GM18507 (cell line): ENCODE results near the gene CPED1.
"Not testable (repeated sequence)": the region's sequence is repeated elsewhere in the genome, so short reads cannot be mapped to it uniquely, and the experiment has no call there.

Source experiments
- DNase-seq: peaks from one replicate; pipeline ENCODE4 v3.0.0; 2011; ENCODE audit warnings: low read depth; ENCODE audit not compliant: insufficient read length; ENCODE audit errors: extremely low spot score
- FAIRE-seq: peaks from 2 replicates; lab custom pipeline; 2011; peaks lifted over from hg19 to GRCh38; lab: Jason Lieb, UNC

CPED1 gene

DNA sequence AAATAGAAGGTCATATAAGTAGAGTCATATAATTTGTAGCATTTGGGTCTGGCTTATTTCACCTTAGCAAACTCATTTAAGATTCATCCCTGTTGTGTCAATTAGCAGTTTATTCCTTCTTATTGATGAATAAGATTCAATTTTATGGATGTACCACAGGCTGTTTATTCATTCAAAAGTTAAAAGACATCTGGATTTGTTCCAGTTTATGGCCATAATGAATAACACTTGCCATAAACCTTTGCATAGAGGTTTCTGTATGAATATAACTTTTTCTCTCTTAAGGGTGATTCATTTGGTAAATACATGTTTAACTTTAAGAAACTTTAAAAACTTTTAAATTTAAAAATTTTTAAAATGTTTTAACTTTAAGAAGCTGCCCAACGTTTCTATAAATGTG, 66.4 kb downstream of the CPED1 start:
- no peak for DNase-seq
- FAIRE-seq, result no peak

DNA sequence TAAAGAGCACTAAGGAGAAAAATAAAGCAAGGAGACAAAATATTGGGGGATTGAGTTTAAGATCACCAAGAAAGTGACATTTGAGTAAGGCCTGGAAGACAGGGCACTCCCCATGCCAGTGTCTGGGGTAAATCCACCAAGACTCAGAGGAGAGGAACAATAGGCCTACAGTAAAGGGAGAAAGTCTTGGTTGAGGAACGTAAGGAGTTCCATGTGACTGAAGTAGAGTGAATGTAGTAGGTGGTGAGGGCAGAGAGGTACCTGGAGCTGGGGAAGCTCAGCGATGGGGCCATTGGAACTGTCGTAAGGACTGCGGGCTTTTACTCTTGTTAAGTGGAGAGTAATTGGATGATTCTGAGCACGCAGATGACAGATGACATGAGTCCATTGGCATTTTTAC, 69.4 kb downstream of the CPED1 start:
- no peak for FAIRE-seq
- DNase-seq, result no peak

DNA sequence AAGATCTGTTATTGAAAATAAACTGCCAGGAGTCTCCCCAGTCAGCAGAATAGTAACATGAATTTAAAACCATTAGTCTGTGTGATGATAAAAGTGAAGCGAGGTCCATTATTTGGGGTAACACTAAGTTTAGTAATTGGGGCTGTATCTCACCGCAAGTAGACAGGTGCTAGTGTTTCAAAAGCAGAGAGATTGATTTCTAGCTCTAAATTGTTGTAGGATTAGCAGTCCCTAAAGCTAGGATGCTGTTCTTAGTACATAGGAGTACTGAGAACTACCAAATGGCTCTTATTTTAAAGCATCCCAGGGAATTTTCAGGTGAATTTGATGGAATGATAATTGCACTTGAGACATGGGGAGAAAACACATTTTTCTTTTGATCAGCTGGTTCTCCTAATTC, 70.5 kb downstream of the CPED1 start:
- DNase-seq (no peak), FAIRE-seq (no peak)

DNA sequence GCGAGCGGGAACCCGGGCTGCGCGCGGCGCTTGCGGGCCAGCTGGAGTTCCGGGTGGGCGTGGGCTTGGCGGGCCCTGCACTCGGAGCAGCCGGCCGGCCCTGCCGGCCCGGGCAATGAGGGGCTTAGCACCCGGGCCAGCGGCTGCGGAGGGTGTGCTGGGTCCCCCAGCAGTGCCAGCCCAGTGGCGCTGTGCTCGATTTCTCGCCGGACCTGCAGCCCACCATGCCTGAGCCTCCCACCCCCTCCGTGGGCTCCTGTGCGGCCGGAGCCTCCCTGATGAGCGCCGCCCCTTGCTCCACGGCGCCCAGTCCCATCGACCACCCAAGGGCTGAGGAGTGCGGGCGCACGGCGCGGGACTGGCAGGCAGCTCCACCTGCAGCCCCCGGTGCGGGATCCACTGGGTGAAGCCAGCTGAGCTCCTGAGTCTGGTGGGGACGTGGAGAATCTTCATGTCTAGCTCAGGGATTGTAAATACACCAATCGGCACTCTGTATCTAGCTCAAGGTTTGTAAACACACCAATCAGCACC, 71.5 kb downstream of the CPED1 start:
- not testable (repeated sequence) for FAIRE-seq

DNA sequence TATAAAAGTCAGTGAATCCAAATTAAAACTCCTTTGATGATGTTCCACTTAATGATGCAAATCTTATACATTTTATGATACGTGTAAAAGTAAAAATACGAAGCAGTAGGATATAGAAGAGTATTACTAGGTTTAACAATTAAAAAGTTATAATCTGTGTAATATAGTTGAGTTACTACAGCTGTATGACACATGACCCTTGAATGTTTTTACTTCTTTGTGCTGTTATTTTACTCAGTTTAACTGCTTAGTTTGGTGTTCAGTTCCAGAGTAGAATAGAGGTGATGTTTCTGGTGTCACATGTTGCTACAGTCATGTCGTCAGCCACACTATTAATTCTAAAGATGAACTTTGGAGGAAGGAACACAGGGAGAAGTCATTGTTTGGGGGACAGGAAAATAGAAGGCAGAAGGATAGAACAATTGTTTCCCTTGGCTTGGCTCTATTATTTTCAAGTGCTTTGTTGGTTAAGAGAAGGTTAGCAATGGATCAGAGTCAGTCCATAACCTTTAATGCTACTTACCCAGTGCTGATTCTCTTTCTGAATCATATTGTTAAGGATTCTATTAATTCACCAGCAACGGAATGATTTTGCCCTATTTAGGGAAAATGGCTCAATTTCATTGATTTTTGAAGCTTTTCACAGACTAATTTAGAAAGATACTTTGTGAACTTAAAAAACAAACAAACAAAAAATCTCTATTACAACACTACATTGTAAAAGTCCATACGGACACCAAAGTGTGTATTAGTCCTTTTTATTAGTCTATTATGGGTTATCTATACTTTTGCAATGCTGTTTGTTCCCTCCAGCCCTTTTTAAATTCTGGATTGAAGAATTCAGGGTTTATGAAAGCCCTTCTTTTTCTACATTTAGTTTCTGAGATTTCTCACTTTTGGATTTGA, 73.4 kb downstream of the CPED1 start:
- DNase-seq (no peak), FAIRE-seq (no peak)

More for the DNA sequence above, 71.5 kb downstream of the CPED1 start:
- DNase-seq, result not testable (repeated sequence)

DNA sequence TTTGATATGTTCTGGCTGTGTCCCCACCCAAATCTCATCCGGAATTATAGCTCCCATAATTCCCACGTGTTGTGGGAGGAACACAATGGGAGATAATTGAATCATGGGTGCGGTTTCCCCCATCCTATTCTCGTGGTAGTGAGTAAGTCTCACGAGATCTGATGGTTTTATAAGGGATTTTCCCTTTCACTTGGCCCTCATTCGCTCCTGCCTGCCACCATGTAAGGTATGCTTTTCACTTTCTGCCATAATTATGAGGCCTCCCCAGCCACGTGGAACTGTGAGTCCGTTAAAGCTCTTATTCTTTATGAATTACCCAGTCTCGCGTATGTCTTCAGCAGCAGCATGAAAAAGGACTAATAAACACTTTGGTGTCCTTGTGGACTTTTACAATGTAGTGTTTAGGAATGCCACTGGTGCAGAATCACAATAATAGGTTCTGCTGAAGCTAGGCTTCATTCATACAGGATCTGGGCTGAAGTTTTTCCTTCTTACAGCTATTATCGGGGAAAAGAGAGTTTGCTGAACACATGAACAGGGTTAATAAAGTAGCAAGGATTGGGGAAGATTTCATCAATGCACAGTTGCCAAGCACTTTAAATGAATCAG, 74.3 kb downstream of the CPED1 start:
- DNase-seq, result no peak
- no peak for FAIRE-seq

DNA sequence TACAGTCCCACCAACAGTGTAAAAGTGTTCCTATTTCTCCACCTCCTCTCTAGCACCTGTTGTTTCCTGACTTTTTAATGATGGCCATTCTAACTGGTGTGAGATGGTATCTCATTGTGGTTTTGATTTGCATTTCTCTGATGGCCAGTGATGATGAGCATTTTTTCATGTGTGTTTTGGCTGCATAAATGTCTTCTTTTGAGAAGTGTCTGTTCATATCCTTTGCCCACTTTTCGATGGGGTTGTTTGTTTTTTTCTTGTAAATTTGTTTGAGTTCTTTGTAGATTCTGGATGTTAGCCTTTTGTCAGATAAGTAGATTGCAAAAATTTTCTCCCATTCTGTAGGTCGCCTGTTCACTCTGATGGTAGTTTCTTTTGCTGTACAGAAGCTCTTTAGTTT, 79.2 kb downstream of the CPED1 start:
- DNase-seq, FAIRE-seq: not testable (repeated sequence)

DNA sequence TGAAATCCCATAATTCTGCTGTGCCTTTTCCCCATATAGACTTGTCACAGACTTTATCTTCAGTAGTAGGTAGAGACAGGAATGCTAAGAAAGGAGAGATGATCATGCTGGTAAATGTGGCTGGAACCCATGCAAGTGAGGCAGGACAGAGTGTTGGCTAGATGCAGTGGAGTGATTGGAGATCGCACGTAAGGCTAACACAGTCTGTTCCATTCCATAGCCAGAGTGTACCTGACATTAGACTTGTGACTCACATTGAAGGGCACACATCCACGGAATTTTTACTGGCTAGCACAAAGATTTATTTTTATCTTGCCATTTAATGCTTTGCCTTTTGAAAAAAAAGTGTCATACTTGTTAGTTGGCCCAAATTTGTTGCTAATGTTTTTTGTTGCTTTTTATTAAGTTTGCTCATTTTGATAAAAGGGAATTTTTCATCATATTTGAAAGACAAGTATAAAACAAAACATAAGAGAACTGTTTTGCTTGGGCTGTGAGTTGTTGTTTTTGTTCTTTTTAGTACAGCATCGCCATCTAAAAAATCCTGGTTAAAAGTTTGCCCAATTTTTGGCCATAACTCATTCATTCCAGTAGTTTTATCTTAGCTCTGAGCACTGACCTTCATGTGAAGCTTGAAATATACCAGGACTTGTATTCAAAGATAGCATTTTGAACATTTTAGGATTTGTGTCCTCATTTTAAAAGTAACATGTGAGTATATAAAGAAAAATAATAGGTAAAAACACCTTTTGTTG, 81.0 kb downstream of the CPED1 start:
- DNase-seq (no peak), FAIRE-seq (no peak)

DNA sequence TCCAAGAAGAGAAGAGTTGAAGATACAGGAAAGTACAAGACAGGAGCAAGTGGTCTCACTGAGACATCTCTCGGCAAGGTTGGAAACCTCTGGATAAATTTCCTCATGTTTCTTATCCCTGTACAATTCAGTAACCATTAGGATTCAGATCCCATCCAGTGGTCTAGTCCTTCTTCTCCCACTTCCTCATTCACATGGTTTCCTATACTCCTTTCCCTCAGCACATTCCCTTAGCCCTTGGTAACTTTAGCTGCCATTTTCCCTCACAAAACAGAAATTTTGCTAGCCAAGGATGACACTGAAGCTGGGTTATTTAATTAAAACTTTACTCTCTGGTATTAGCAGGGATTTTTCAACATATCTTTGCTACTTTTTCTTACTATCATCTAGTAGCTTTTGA, 82.6 kb downstream of the CPED1 start:
- FAIRE-seq, result no peak
- no peak for DNase-seq

DNA sequence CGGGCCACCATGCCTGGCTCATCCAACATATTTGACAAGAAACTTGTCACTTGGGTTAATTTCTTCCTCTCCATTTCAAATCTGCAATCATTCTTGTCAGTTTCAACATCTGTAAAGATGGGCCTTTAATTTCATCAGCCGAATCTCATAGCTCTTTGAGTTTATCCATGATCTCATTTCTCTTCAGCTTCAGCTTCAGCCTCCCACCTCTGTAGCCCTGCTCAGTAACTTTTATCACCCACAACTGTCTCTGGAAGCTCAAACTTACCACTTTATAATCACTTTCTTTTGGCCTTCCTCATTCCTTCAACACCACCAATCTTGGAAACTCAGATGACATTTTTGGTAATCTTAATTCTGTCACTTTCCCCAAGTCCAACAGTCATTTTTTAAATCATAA, 83.2 kb downstream of the CPED1 start:
- FAIRE-seq, result no peak

DNA sequence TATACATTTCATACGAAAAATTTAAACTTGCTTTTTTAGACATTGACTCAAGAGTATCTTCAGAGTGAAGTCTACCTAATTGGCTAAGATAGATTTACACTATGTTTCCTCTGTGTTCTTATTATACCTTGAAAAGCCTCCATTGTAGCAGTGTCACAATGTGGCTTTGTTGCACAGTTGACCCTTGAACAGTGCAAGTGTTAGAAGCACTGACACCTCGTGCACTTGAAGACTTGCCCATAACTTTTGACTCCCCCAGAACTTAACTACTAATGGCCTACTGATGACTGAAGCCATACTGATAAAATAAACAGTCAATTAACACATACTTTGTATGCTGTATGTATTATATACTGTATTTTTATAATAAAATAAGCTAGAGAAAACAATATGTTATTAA, 84.3 kb downstream of the CPED1 start:
- DNase-seq, result no peak
- FAIRE-seq, result no peak

More for the DNA sequence above, 83.2 kb downstream of the CPED1 start:
- no peak for DNase-seq

DNA sequence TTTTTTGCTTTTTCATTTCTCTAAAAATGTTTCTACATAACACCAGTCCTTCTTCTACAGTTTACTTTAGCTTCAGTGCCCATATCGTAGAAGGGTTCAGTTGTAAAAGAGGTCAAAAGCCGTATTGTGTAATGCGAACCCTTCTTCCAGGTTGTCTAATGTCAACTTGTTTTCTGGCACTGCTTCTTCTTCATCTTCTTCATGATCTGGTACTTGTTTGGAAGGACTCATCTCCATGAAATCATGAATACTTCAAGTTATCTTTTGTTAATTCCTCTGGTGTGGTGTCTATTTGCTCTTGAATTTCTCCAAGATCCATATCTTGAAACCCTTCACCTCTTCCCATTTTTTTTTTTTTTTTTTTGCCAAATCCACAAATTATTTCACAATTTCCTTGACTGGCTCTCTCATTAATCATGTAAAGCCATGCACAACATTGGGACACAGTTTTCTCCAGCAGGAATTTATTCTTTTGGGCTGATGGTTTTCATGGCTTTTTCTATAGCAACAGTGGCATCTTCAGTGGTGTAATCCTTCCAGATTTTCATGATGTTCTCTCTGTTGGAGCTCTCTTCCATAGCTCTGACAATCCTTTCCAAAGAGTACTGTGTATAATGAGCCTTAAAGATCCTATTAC, 85.1 kb downstream of the CPED1 start:
- FAIRE-seq (no peak), DNase-seq (no peak)

DNA sequence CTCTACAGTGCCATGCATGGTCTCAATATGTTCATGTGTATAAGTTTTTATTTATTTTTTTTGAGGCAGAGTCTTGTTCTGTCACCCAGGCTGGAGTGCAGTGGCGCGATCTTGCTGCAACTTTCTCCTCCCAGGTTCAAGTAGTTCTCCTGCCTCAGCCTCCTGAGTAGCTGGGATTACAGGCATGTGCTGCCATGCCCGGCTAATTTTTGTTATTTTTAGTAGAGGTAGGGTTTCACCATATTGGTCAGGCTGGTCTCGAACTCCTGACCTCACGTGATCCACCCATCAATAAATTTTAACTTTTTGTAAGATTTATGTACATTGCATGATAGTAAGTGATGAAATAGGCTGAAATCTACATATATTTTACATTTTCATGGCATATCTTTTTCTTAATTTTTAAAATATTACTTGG, 86.9 kb downstream of the CPED1 start:
- not testable (repeated sequence) for DNase-seq, FAIRE-seq

DNA sequence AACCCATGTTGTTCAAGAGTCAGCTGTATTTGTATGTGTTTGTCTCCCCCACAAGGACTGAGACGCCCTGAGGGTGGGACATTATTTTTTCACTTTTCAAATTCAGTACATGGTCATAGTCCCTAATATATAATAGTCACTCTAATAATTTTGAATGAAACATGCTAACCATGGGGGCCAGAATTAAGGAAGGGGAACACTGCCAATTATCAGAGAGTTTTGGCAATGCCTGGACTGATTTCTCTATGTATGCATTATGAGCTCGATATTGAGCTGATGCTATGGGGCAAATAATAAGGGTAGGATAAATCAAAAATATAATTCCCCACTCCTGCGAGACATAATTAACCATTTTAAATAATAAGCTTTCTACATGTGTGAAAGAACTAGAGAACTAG, 87.4 kb downstream of the CPED1 start:
- no peak for DNase-seq
- FAIRE-seq, result no peak

DNA sequence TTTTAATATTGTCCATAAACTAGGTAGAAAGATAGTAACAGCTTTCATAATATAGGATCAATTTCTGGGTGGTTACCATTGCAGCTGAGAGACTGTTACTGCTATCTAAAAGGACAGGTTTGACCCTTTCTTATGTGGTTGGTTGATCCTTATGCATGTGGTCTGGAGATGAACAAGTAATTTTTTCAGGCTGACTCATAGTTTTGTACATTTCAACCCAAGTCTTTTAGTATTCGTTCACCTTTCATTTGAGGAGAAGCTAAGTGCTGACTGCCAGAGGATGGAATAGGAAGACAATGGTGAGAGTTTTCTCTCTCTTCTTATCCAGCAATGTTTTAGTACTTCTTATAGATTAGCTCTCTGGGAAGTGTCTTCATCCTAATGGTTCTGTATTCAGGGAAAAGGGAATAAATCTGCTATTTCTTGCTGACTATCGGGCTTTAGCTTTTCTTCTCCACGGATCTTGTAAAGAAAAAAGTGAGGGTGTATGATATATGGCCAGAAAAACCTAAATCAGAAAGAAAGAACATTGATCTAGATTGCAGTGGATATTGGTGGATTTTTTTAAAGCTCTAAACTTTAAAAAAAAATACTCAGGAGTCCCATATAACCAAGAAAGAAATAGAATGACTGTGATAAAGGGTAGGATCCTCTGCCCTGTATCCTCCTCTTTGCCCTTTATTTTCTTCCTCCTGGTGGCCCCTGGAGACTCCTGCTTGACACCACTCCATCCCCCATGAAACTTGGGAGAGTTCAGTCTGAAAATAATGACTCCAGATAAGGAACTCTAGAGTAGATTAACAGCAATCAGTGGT, 88.0 kb downstream of the CPED1 start:
- FAIRE-seq, result no peak
- no peak for DNase-seq

DNA sequence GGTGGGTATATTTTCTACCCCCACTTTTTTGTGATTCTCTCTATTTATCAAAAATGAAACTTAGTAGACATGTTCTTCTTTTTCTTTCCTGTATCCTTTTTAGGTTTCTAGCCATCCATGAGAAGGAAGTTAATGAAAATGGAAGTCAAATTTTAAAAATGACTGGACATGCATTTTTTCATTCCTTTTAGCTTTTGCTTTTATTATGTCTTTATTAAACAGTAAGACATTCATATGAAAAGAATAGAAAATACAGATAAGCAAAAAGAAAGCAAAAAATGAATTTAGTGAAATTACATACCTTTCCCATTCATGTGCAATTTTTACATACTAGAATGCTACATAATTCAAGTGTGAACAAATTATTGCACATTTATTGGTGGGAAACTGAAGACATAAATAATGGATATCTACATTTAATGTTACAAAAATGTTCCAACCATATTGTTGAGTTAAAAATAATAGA, 88.7 kb downstream of the CPED1 start:
- FAIRE-seq (no peak), DNase-seq (no peak)

DNA sequence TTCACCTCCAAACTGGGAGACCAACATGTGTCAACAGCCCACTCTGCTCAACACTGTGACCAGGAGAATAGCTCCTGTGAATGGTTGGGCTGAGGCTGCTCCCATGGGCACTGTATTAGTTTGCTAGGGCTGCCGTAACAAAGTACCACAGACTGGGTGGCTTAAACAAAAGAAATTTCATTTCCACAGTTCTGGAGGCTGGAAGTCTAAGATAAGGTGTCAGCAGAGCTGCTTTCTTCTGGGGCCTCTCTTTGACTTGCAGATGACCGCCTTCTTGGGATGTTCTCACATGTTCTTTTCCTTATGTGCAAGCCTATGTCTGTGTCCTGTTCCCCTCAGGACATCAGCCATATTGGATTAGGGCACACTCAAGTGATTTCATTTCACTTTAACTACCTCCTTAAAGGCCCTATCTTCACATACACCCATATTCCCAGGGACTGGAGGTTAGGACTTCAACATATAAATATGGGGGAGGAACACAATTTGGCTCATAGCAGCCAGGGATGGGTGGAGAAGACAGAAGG, 90.3 kb downstream of the CPED1 start:
- no peak for DNase-seq
- no peak for FAIRE-seq

DNA sequence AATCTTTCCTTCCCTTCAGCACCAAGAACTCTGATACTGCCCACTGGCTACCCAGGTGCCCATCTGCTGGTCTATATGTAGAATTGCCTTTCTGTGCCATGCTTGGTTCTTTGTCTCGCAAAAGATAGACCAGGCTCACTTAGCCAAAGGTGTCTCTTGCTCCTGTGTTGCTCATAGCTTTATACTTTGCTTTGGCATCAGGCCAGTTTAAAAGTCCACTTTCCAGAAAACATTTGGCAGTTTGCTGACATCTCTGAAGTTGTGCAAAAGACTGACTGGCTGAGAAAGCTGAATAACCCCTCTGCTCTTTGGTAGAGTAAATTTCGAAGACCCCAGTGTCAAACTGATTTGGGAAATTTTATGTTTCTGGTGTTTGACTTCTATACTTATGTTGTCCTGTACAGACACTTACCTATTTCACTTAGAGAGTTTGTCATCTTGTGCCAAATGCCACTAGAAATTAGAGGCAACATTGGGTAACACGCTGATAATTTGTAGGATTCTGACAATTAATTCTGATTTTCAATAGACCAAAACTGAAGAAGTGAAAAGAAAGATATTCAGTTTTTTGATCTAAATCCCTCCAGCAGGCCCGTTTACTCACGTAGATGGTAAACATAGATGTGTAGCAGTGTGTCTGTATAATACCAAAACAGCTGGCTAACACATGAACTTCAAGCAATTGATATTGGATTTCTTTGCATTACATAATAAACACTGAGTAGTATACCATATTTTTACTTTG, 91.1 kb downstream of the CPED1 start:
- DNase-seq (no peak), FAIRE-seq (no peak)
